Activated T-cell treated with anti-CD3 and anti-CD28 coated beads for 1 hour (primary cell): ENCODE data around the gene IL18R1.

ENCODE experiments used
- DNase-seq: peaks from one replicate; pipeline ENCODE4 v3.0.0-alpha.2; 2020; ENCODE audit warnings: low read depth

IL18R1 gene

DNA sequence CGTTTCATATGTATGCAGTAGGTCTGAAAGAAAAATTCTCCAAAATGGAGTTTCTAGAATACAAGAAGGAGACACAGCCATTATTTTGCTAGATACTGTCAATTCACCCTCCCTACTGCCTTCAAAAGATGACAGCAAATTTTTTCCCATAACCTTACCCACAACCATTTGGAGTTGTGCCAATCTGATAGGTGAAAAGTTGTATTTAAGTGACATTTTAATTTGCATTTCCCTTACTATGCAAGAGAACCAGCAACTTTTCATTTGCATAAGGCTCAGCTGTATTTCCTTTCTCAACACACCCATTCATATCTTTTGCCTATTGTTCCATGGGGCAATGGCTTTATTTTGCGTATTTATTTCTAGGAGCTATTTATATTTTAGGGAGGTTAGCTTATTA, 36.0 kb downstream of the IL18R1 start:
- no peak for DNase-seq

DNA sequence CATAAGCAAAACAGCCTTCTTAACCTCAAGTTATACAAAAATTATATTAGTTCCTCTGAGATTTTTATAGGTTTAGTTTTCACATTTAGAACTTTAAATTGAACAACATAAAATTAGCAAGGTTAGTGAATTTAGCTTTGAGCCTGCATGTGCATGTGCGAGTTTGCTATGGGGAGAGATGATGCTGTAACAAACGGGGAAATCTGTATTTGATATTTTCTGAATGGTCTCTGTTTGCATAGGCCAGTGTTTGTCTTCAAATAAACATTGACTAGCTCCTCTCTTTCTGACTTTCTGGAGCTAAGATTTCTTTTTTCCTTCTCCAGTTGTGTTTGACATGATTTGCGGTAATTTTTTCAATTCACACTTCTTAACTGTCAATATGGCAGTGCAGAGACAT, 36.5 kb downstream of the IL18R1 start:
- DNase-seq: no peak

GRCh38 chr2:102392942-102393341, 37.3 kb downstream of the IL18R1 start:
- no peak for DNase-seq

- DNase-seq: no peak
Measured at GRCh38 chr2:102396012-102396411, 40.4 kb downstream of the IL18R1 start.

DNA sequence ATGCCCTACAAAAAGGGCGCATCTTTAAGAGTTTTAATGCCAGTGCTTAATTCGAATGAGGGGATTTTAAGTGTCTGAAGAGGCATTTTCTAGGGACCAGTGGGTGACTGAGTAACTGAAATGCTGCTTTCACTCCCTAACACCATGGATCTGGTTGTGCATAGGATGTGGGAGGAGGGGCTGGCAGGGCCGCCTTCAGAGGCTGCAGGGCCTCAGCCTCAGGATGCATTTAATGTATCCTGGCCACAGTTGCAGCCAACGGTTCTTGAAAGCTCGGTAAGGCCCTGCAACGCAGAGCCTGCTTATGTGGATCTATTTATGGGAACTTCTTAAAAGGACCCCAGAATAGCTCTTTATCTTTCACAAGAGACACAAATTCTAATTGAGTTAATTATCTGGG, 41.6 kb downstream of the IL18R1 start:
- DNase-seq: no peak

DNA sequence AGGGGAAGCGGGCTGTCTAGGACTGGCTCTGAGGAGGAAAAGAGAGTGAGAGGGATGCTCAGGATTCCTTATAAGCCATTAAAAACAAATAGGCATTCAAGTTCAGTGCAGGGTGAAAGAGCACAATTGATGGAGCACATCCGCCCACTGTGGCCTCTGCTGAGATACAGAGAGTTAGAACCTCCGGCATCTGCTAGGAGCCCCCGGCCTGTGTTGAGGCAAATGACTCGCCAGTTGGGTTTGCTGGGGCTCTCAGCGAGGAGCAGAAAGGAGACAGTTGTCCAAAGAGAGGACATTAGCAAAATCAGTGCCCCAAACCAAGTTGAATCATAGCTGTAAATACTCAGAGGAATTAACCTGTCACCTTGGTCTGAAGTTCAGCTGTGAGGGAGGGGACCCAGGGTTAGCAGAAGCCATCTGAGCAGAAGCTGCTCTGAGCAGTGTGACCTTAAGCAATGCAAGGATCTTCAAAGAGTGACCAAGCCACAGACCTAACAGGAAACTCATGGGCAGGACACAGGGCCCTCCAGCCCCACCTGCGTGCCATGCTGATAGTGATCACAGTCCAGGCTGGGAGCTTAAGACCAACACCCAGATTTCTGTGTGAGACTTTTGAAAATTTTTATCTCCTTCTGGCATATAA, 44.0 kb downstream of the IL18R1 start:
- no peak for DNase-seq

- DNase-seq: no peak
Measured at GRCh38 chr2:102401456-102401855, 45.9 kb downstream of the IL18R1 start.

DNA sequence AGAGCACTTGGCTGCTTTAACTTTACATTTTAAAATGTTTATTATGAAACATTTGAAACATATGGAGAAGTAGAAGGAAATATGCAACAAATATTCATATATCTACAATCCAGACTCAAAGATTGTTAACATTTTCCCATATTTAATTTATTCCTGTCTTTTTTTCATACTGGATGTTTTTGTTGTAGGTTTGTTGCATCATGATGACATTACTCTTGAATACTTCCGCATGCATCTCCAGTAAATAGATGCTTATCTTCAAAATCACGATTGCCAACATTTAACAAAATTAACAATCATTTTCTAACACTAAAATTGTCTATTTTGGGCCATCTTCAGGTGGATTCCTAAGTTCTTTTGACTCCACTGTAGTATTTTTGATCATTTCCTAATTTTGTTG, 46.3 kb downstream of the IL18R1 start:
- DNase-seq: no peak

GRCh38 chr2:102410952-102411351, 55.4 kb downstream of the IL18R1 start:
- no peak for DNase-seq

GRCh38 chr2:102412199-102412598, 56.6 kb downstream of the IL18R1 start:
- DNase-seq: no peak

DNA sequence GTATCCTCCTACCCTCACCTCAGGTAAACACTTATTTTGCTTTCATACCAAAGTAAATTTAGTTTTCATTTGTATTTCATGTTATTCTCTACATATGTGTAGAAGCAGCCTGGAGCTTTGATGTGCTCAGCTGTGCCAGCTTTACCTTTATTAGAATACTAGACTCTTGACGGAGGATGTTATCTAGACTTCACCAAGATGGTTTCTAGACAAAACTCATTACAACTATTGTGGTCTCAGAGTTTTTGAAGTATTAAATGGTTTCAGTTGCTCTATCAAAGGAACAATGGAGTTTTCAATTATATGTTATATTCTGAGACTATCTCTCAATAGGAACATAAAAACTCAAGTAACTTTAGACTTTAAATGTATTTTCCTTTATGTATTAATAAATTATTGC, 62.4 kb downstream of the IL18R1 start:
- no peak for DNase-seq

DNA sequence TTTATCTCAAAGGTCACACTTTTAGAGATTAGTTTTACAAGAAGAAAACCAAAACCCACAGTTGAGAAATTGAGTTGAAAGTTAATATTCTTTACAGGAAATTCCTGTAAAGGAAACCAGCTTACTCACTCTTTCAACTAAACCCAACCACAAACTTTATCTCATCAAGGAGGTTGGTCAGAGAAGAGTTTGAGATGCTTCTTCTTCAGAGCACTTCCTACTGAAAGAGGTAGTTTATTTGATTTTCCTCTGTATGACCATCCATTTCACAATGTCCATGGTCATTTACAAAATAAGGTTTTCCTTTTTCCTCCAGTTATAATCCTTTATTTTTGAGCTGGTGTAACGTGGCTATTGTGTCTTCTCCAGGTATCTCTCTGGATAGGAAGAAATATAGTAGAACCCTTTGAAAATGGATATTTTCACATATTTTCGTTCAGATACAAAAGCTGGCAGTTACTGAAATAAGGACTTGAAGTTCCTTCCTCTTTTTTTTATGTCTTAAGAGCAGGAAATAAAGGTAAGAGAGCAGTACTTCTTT, 62.9 kb downstream of the IL18R1 start:
- no peak for DNase-seq

- no peak for DNase-seq
Measured at GRCh38 chr2:102420290-102420689, 64.7 kb downstream of the IL18R1 start.

DNA sequence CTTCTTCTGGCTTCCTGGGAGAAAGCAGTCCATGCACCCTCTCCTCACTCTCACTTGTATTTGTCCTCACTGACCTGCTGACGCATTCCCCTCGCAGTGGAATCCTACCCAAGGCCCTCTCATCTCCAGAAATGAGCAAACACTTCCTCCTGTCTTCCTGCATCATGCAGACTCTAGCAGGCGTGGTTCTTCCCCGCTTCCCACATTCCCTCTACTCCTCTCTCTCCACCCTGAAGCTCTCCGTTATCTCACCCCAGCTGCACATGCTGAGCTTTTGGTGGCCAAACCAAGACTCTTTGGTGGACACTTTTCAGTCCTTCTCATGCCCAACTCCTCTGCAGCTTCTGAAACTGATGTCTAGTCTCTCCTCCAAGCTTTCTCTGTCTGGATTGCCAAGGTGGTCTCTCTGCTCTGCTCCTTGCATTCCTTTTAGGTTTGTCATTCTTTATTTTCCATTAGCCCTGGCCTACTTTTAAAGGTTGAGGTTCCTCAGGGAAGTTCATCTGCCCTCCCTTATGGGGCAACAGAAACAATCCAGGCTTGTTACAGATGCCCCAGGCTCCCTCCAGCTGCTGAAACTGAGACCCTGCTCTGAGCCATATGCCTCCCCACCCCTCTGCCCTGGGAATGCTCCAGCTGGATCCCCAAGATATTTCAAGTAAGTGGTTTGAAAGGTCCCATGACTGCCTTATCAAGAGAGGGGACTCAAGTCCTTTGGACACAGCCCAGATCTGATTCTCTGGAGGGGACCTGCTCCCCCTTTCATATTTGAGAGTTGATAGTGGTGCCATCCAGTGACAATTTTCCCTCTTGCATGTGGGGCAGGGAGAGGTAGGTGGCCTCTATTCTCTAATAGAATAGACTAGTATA, 66.5 kb downstream of the IL18R1 start:
- no peak for DNase-seq

- no peak for DNase-seq
Measured at GRCh38 chr2:102422910-102423309, 67.3 kb downstream of the IL18R1 start, which contains the start of gene IL18RAP. IL18RAP (plus strand) TSS chr2:102423160; CDS start chr2:102423278, 118 bp downstream.

DNA sequence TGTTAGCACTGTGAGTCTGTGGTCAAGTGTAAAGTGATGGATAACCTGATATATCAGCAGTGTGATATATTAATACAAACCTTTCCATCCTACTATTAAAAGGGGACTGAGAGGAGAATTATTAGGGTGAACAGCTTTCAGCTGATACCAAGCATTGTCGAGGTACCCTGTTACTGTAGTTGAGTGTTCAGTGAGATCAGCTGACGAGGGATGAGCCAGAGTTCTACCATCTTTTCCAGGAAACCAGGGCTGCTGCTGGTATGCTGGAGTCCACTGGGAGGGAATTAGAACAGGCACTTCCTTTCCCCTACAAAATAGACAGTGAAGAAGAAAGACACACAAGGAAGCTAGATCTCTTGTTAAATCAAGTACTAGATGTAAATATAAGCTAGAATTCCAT, 67.8 kb downstream of the IL18R1 start:
- no peak for DNase-seq

DNA sequence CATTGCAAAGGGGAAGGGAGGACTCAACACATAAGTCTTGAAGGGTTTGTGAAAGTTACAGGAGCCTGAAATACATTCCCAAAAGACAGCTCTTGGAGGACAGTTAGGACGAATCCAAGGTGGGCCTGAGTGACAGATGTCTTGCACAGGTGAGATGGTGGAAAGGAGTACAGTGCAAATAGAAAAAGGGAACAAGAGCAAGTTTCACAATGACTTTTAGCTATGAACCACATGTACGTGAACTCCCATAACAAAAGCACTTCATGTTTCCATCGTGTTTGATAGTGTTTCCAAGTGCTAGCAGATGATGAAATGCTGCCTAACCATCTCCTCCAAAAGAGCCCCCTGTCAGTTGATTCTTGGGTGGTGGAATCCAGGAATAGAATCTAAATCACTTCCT, 69.2 kb downstream of the IL18R1 start:
- no peak for DNase-seq

GRCh38 chr2:102425441-102426132, 70.0 kb downstream of the IL18R1 start:
- DNase-seq: no peak

GRCh38 chr2:102427249-102427648, 71.7 kb downstream of the IL18R1 start:
- DNase-seq: no peak

- no peak for DNase-seq
Measured at GRCh38 chr2:102428573-102428972, 73.0 kb downstream of the IL18R1 start.

GRCh38 chr2:102432386-102432785, 76.8 kb downstream of the IL18R1 start:
- no peak for DNase-seq

DNA sequence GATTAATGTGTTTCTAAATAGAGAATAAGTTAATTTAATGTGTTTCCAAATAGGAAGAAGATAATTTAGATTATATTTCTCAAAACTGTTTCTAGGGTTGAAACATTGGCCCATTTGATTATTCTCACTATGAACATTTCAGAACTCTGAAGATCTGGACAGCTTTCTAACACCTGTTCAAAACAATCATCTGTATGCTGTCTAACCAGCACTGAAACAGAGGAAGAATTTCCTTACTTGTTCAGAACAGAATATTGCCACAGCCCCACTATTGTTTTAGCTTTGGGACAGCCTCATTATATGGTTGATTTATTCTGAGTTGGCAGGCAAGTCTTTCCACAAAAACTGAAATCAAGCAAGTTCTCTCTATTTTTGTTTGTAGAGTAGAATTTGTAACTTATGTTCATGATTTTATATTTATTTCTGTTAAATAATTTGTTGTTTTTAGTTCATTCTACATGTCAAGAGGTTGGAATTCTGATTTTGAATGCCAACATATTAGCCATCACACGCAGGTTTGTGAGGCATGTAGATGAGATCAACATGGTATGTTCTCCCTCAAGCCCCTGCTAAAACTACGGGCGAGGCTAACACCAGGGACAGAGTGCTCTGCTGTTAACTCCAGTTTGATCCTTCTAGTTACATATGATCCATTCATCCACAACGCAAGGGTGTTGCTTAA, 78.5 kb downstream of the IL18R1 start:
- no peak for DNase-seq
